HEK293T (cell line): ENCODE data around the gene MTX1.
A peak's percentile ranks its signal among the peaks of the same experiment; 100 is the strongest.

Experiments
- CTCF ChIA-PET: fragments of 350-600 bp; formaldehyde crosslinking; extraction: SDS; loops from one replicate; lab custom pipeline; 2021; ENCODE audit warnings: antibody characterized with exemption, inconsistent platforms; lab: Yijun Ruan, JAX
- POLR2A ChIA-PET: fragments of 350-600 bp; formaldehyde crosslinking; extraction: SDS; loops from one replicate; lab custom pipeline; 2020; ENCODE audit warnings: antibody characterized with exemption, inconsistent platforms; lab: Yijun Ruan, JAX
- DNase-seq: peaks from one replicate; pipeline ENCODE4 v3.0.0; 2012; ENCODE audit warnings: mixed read lengths; ENCODE audit errors: extremely low spot score
- ARNT ChIP-seq: fragments of 450-650 bp; IDR thresholded peaks from 2 replicates; pipeline ENCODE4 v1.6.1; 2017; ENCODE audit warnings: mild to moderate bottlenecking
- BHLHE40 ChIP-seq: fragments of 450-650 bp; IDR thresholded peaks from 2 replicates; pipeline ENCODE4 v1.6.1; 2016; ENCODE audit warnings: mild to moderate bottlenecking, moderate library complexity, borderline replicate concordance
- CTBP1 ChIP-seq: fragments of 450-650 bp; IDR thresholded peaks from 2 replicates; pipeline ENCODE4 v1.6.1; 2016; ENCODE audit warnings: borderline replicate concordance
- ELF4 ChIP-seq: fragments of 450-650 bp; IDR thresholded peaks from 2 replicates; pipeline ENCODE4 v1.6.1; 2017; ENCODE audit warnings: antibody characterized with exemption
- FOXA1 ChIP-seq: fragments of 450-650 bp; IDR thresholded peaks from 2 replicates; pipeline ENCODE4 v1.6.1; 2016; ENCODE audit warnings: mild to moderate bottlenecking
- FOXK2 ChIP-seq: fragments of 450-650 bp; IDR thresholded peaks from 2 replicates; pipeline ENCODE4 v1.6.1; 2016; ENCODE audit warnings: mild to moderate bottlenecking
- FOXM1 ChIP-seq: fragments of 450-650 bp; IDR thresholded peaks from 2 replicates; pipeline ENCODE4 v1.6.1; 2017; ENCODE audit warnings: mild to moderate bottlenecking, borderline replicate concordance
- HDGF ChIP-seq: fragments of 450-650 bp; IDR thresholded peaks from 2 replicates; pipeline ENCODE4 v1.6.1; 2017; ENCODE audit warnings: antibody characterized with exemption, borderline replicate concordance
- L3MBTL2 ChIP-seq: fragments of 450-650 bp; conservative IDR thresholded peaks from 2 replicates; pipeline ENCODE4 v1.6.1; 2016; ENCODE audit warnings: mild to moderate bottlenecking
- LEF1 ChIP-seq: fragments of 450-650 bp; IDR thresholded peaks from 2 replicates; pipeline ENCODE4 v1.6.1; 2017; ENCODE audit warnings: mild to moderate bottlenecking, borderline replicate concordance
- NFRKB ChIP-seq: fragments of 450-650 bp; IDR thresholded peaks from 2 replicates; pipeline ENCODE4 v1.6.1; 2016; ENCODE audit warnings: mild to moderate bottlenecking, moderate library complexity
- SP1 ChIP-seq: fragments of 450-650 bp; IDR thresholded peaks from 2 replicates; pipeline ENCODE4 v1.6.1; 2017
- SUZ12 ChIP-seq: fragments of 450-650 bp; IDR thresholded peaks from 2 replicates; pipeline ENCODE4 v1.6.1; 2016; ENCODE audit warnings: mild to moderate bottlenecking
- TARDBP ChIP-seq: fragments of 450-650 bp; IDR thresholded peaks from 2 replicates; pipeline ENCODE4 v1.6.1; 2016
- ZNF384 ChIP-seq: fragments of 450-650 bp; IDR thresholded peaks from 2 replicates; pipeline ENCODE4 v1.6.1; 2016
- TF ChIP-seq, protein P1 (sequence below): fragments of 450-650 bp; IDR thresholded peaks from 2 replicates; pipeline ENCODE4 v1.6.1; 2016

The MTX1 gene

DNA sequence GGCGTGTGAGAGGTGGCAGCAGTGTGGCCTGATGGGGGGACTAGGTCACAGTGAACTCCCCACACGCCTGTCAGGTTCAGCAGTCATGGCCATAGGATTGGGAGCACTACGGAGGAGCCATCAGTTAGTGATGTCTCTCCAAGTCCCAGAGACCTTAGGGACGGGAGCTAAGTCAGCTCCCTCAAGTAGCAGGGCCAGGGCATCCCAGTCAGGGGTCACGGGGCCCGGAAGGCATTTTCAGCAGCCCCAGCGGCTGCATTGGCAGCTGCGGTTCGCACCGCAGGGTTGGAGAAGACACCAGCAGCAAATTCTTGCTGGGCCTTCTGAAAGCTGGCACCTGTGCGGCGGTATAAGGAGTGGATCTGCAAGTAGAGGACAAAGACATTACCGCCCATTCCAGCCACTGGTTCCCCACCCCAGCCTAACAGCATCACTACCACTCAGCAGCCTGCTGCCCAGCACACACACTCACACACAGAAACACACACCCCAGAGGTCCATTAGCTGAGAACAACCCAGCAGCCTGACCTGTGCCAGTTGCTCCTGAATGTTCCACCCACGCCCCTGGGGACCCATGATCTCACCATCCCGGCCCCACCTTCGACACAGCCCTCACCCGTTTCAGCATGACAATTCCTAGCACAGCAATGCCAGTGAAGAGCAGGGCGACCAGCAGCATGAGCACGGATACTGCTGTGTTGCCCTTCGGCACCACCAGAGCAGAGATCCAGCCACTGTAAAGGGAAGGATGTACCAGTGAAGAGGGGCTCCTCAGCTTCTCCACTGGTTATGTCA is 47.8 kb downstream of the MTX1 start:
- ChIA-PET CTCF (no interaction called here), POLR2A (interaction anchor here (1.1 to 4.1 kb wide), 6 partner anchors 10 to 67 kb away, joined by 4 to 35 read pairs (median 18); partner anchors contain the start of gene CLK2)
- DNase-seq: no peak
- 0 out of 2 replicates have a peak, but pooled peaks have one; percentile 19 for TF ChIP-seq HDGF
- TF ChIP-seq BHLHE40: no peak

DNA sequence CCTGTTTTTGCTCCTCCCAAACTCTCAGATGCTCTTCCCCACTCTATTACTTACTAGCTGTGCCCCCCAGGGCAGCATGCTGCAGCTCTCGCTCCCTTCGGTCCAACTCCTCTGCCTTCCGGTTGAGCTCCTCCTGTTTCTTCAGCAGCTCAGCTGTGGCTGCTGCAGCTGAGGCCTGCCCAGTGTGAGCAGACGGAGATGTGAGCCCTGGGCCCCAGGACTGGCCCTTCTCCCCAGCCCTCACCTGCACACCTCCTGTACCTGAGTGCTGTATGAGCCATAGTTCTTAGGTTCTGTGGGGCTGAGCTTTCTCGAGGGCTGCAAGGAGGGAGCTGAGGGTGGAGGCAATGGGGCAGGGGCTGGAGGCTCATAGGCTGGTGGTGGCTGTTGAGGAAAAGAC is 51.8 kb downstream of the MTX1 start:
- no peak for DNase-seq
- POLR2A ChIA-PET: interaction anchor here (0.7 to 2.9 kb wide), 3 partner anchors 13 to 60 kb away, joined by 3 to 18 read pairs (median 3); partner anchors contain the start of genes CLK2 and RUSC1
- TF ChIP-seq BHLHE40 (no peak), TARDBP (no peak), ARNT (no peak), ZNF384 (no peak), HDGF (no peak), L3MBTL2 (no peak), LEF1 (no peak), FOXA1 (no peak), FOXM1 (no peak), SP1 (no peak), SUZ12 (no peak)
- TF ChIP-seq, protein P1, sequence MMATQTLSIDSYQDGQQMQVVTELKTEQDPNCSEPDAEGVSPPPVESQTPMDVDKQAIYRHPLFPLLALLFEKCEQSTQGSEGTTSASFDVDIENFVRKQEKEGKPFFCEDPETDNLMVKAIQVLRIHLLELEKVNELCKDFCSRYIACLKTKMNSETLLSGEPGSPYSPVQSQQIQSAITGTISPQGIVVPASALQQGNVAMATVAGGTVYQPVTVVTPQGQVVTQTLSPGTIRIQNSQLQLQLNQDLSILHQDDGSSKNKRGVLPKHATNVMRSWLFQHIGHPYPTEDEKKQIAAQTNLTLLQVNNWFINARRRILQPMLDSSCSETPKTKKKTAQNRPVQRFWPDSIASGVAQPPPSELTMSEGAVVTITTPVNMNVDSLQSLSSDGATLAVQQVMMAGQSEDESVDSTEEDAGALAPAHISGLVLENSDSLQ: no peak
- CTCF ChIA-PET: interaction anchor here (1.8 to 2.7 kb wide), 2 partner anchors 9 to 12 kb away, joined by 5 to 13 read pairs; no protein-coding TSS in a partner anchor

DNA sequence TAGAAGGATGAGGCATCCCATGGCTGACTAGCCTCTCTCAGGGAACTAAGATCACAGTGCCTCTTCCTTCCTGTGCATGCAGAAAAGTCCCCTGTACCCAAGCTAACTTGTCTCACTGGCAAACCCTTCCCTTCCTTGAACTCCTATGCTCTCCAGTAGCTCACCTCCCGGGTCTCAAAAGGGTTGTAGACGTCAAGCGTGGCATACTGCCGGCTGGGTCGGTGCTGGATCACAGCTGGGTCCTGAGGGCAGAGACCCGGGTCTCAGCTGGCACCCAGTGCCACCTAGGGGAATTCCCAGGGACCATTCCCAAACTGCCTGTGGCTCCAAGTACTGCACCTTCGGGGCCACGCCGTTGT is 53.0 kb downstream of the MTX1 start:
- TF ChIP-seq FOXK2 (no peak), CTBP1 (no peak), ELF4 (no peak), L3MBTL2 (no peak), ARNT (no peak), HDGF (0 out of 2 replicates have a peak, but pooled peaks have one; percentile 35), TARDBP (no peak)
- POLR2A ChIA-PET: interaction anchor here (0.7 to 2.9 kb wide), 13 partner anchors 10 to 88 kb away, joined by 3 to 37 read pairs (median 3); partner anchors contain the start of genes CLK2, FDPS, KRTCAP2 and PKLR
- CTCF ChIA-PET: interaction anchor here (1.8 to 2.7 kb wide), 2 partner anchors 11 to 14 kb away, joined by 5 to 13 read pairs; no protein-coding TSS in a partner anchor
- no peak for DNase-seq

DNA sequence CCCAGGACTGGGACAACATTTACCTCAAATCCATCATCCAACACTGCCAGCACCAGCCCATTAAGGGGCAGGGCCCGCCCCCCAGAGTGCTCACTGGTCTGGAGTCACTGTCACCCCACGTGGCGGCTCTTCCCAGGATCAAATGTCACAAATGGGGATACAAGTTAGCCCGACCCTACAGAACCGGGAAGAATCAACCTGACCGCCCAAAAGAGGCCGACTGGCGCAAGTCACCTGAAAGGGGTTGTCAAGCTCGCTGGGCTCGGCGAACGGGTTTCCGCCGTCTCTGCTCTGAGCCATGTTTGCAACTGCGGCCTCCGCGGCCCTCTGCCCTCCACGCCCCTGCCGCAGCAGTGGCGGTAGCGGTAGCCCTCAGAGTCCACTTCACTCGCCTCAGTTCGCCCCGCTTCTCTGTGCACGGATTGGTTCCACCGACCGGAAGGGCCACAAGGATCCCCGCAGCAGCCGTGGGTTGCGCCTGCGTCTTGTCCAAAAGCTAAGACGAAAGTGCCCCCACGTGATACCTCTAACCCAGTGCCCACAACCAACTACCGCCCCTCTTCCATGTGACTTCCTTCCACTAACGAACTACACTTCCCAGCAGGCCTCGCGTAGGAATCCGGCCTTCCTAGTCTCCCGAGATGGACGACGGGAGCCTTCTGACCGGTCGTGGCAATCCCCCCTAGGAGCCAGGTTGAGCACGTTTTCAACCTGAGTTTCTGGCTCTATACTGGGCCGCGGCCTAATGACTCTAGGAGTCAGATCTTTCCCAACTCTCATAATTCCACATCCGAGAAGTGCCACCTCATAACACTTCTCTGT is 53.6 kb downstream of the MTX1 start, which contains the start of gene SCAMP3:
Gene SCAMP3, minus strand, starts transcription at position 509 of the 822 bp plus-strand sequence. Its CDS starts 209 bp downstream, at position 300.
- POLR2A ChIA-PET: interaction anchor here (0.6 to 2.9 kb wide), 13 partner anchors 10 to 89 kb away, joined by 3 to 37 read pairs (median 3); partner anchors contain the start of genes CLK2, FDPS, KRTCAP2 and PKLR
- peak; percentile 98 for DNase-seq
- CTCF ChIA-PET: interaction anchor here (0.5 to 1.8 kb wide), 3 partner anchors 12 to 464 kb away, joined by 3 to 5 read pairs (median 4); no protein-coding TSS in a partner anchor
- TF ChIP-seq ELF4 (peak; percentile 84; the same call in 1 of the 2 replicates), L3MBTL2 (peak; percentile 67), NFRKB (no peak)
- TF ChIP-seq, protein P1: no peak

DNA sequence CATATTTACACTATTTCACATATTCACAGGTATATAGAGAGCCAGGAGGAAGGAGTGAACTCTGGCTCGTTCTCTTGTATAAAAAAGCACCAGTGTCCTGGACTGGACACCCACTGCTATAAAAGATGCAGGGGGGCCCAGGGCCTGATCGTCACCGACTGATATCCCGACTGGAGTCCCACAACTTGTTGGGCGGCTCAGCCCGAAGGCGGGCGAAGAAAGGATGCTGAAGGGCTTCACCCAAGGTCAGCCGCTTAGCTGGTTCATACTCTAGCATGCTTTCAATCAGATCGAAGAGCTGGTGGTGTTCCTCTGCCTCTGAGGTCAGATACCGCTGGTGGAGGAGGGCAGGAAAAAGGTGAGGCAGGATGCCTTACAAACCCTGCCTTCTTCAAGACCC is 54.6 kb downstream of the MTX1 start:
- ChIA-PET CTCF (interaction anchor here (0.7 to 2.1 kb wide), 2 partner anchors 12 to 70 kb away, joined by 4 to 10 read pairs; no protein-coding TSS in a partner anchor), POLR2A (interaction anchor here (0.9 to 2.9 kb wide), 4 partner anchors 10 to 59 kb away, joined by 5 to 27 read pairs (median 8); partner anchors contain the start of gene CLK2)
- DNase-seq: no peak
- TF ChIP-seq HDGF (no peak), FOXK2 (no peak), FOXA1 (no peak), SP1 (no peak)
